T-helper 1 cell treated with Interleukin-12 subunit alpha and Interleukin-12 subunit beta and Interleukin-4 antibody, amounts not matched to agents 30 μg/mL and 1 μg/mL, for 36 hours (primary cell): ENCODE data around the gene NAA40.

Source experiments
- H3K27ac Mint-ChIP-seq: one replicate; pipeline ENCODE4 v1.8.0; 2021; ENCODE audit warnings: mild to moderate bottlenecking, mixed read lengths
- H3K27me3 Mint-ChIP-seq: one replicate; pipeline ENCODE4 v1.8.0; 2021; ENCODE audit warnings: low read depth, mixed read lengths
- H3K36me3 Mint-ChIP-seq: one replicate; pipeline ENCODE4 v1.8.0; 2021; ENCODE audit warnings: low read depth, mixed read lengths
- H3K4me1 Mint-ChIP-seq: one replicate; pipeline ENCODE4 v1.8.0; 2021; ENCODE audit warnings: low read depth, mixed read lengths
- H3K4me3 Mint-ChIP-seq: one replicate; pipeline ENCODE4 v1.8.0; 2021; ENCODE audit warnings: mild to moderate bottlenecking, moderate library complexity, mixed read lengths
- H3K9me3 Mint-ChIP-seq: one replicate; pipeline ENCODE4 v1.8.0; 2021; ENCODE audit warnings: mixed read lengths

NAA40 gene

DNA sequence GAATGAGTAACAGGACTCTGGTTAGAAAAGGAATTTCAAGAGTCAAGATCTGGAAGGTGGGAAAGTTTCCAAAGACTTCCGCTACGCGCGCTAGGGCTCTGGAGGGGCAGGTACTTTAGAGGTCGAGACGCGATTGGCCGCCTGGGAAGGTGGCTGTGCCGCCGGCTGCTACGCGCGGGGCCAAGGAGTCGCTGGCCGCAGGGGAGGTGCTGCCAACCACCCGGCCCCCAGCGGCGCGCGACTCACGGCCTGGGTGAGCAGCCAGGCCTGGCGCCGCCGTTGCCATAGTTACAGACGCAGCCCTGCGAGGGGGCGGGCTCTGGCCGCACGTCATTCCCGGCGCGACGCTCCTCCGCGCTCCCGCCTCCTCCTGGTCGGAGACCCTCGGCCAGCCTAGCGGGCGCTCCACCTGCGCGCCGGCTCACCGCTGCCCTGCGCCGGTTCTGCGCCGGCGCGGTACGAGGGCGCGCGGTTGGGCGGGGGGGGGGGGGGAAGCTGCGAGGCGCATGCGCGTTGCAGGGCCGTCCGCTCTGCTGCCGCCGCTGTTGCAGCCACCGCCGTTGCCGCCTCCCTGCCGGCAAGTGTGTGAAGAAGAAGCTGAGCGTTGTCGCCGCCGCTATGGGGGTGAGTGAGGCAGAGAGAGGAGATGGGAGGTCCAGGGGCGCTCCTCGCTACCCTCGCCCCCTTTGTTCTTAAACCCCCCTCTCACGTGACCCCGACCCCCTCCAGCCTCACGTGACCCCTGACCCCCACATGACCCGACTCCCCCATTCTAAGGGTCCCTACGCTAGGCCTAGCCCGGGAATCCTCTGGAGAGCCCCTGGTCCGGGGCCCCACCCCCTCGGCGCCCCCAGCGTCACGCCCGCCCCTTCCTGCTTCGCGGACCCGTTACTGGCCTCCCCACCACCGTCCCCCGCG, at the start of gene NAA40:
Gene NAA40, plus strand, starts transcription at position 524 of the 918 bp plus-strand sequence. Its CDS starts 95 bp downstream, at position 619.
- peak within 1 kb of the TSS; percentile 81 for H3K27ac Mint-ChIP-seq
- H3K9me3 Mint-ChIP-seq = no peaks in the 10 kb centered on the region
- peaks cover 22% of the 10 kb centered on the region for H3K4me1 Mint-ChIP-seq
- H3K27me3 Mint-ChIP-seq = no peaks in the 10 kb centered on the region
- peak within 1 kb of the TSS; percentile 92 for H3K4me3 Mint-ChIP-seq
- H3K36me3 Mint-ChIP-seq = no peaks in the 10 kb centered on the region

DNA sequence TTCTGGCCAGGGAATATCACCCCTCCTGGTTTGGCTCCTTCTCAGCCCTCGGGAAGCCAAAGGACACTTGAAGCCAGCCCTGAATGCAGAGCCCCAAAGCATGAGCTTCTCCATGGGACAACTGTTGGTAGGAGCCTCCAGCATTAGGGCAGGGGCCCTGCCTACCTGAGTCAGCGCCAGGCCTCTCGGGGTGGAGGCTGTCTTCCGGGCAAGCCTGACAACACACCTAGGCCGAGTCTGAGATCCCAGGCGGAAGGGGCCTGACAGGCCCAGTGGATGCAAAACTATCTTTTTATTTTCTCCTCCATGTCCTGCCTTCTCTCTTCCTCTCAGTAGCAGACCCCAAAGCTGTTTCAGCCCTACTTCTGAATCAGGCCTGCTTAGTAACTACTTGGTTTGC, 49.5 kb upstream of the NAA40 start:
- peak overlapping the region; percentile 96 for H3K4me3 Mint-ChIP-seq
- H3K9me3 Mint-ChIP-seq = no peaks in the 10 kb centered on the region
- H3K36me3 Mint-ChIP-seq = peaks cover 16% of the 10 kb centered on the region
- H3K4me1 Mint-ChIP-seq = peaks cover 69% of the 10 kb centered on the region
- H3K27me3 Mint-ChIP-seq = no peaks in the 10 kb centered on the region
- H3K27ac Mint-ChIP-seq = peak overlapping the region; percentile 93

DNA sequence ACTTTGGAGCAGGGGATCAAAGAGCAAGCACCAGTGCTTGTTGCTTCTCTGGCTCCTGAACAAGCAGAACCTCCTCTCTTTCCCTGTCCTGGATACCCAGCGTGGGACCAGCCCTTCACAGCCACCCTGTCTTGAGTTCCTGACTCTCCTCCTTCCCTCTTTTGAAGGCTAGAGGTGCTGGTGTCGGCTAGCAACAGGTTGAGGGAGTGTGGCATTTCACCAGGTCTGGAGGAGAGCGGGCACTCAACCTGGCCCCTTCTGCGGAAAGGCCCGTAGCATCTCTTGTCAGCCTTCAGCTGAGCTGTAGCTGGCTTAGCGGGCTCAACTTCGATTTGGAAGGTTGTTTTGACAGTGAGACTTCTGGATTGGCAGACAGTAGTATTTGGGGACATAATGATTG, 48.4 kb upstream of the NAA40 start:
- Mint-ChIP-seq H3K9me3 (no peaks in the 10 kb centered on the region), H3K4me1 (peaks cover 63% of the 10 kb centered on the region), H3K27ac (no peak overlapping the region), H3K27me3 (no peaks in the 10 kb centered on the region), H3K36me3 (peaks cover 15% of the 10 kb centered on the region), H3K4me3 (peak overlapping the region; percentile 96)

GRCh38 chr11:63892228-63892627, 46.6 kb upstream of the NAA40 start:
- H3K9me3 Mint-ChIP-seq = no peaks in the 10 kb centered on the region
- H3K27me3 Mint-ChIP-seq = no peaks in the 10 kb centered on the region
- peaks cover 28% of the 10 kb centered on the region for H3K36me3 Mint-ChIP-seq
- no peak overlapping the region for H3K27ac Mint-ChIP-seq
- no peak overlapping the region for H3K4me3 Mint-ChIP-seq
- peaks cover 63% of the 10 kb centered on the region for H3K4me1 Mint-ChIP-seq

DNA sequence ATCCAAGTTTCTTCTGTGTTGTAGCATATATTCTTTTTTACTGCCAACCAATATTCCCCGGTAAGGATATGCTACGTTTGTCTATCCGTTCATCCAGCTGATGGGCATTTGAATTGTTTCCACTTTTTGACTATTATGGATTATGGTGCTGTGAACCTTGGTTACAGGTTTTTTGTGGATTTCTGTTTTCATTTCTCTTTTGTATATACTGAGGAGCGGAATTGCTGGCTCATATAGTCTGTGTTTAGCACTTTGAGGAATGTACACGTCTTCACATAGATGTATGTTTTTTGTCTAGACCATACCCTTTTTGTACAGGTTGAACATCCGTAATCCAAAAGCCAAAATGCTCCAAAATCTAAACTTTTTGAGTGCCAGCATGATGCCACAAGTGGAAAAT, 45.4 kb upstream of the NAA40 start:
- H3K27me3 Mint-ChIP-seq = no peaks in the 10 kb centered on the region
- peaks cover 33% of the 10 kb centered on the region for H3K36me3 Mint-ChIP-seq
- H3K27ac Mint-ChIP-seq = no peak overlapping the region
- peaks cover 53% of the 10 kb centered on the region for H3K4me1 Mint-ChIP-seq
- no peak overlapping the region for H3K4me3 Mint-ChIP-seq
- H3K9me3 Mint-ChIP-seq = no peaks in the 10 kb centered on the region

- Mint-ChIP-seq H3K27ac (peak overlapping the region; percentile 59), H3K36me3 (peaks cover 41% of the 10 kb centered on the region)
These were observed 42.7 kb upstream of the NAA40 start for GRCh38 chr11:63896071-63896470.

GRCh38 chr11:63897459-63898146, 41.2 kb upstream of the NAA40 start:
- H3K4me3 Mint-ChIP-seq = no peak overlapping the region
- no peaks in the 10 kb centered on the region for H3K9me3 Mint-ChIP-seq
- H3K27me3 Mint-ChIP-seq = no peaks in the 10 kb centered on the region
- peaks cover 44% of the 10 kb centered on the region for H3K36me3 Mint-ChIP-seq
- H3K4me1 Mint-ChIP-seq = peaks cover 13% of the 10 kb centered on the region
- H3K27ac Mint-ChIP-seq = no peak overlapping the region

More at GRCh38 chr11:63896071-63896470, 42.7 kb upstream of the NAA40 start:
- Mint-ChIP-seq H3K4me3 (no peak overlapping the region), H3K27me3 (no peaks in the 10 kb centered on the region), H3K9me3 (no peaks in the 10 kb centered on the region), H3K4me1 (peaks cover 26% of the 10 kb centered on the region)

DNA sequence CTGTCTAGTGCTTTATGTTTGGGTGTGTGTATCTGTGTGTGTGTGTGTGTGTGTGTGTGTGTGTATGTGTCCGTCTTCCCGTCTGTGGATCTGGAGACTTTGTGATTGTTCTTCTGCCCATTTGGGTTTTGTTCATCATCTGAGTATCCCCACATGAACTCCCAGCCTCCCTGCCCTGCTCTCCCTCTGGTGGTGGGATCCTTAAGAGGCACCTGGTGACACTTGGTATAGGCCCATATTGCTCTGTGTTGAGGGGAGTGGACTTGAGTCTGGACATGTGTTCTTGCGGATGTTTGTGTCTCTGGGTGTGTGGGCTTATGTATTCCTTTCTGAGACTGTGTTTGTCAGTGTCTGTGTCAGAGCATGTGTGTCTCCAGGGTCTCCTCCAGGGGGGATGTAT, 37.1 kb upstream of the NAA40 start:
- Mint-ChIP-seq H3K4me3 (no peak overlapping the region), H3K4me1 (peaks cover 8% of the 10 kb centered on the region), H3K27me3 (no peaks in the 10 kb centered on the region), H3K27ac (no peak overlapping the region), H3K9me3 (no peaks in the 10 kb centered on the region), H3K36me3 (peaks cover 57% of the 10 kb centered on the region)

GRCh38 chr11:63903884-63904283, 34.9 kb upstream of the NAA40 start:
- H3K36me3 Mint-ChIP-seq = peaks cover 48% of the 10 kb centered on the region
- no peaks in the 10 kb centered on the region for H3K27me3 Mint-ChIP-seq
- no peak overlapping the region for H3K27ac Mint-ChIP-seq
- H3K4me1 Mint-ChIP-seq = peaks cover 6% of the 10 kb centered on the region
- H3K9me3 Mint-ChIP-seq = no peaks in the 10 kb centered on the region
- H3K4me3 Mint-ChIP-seq = no peak overlapping the region

DNA sequence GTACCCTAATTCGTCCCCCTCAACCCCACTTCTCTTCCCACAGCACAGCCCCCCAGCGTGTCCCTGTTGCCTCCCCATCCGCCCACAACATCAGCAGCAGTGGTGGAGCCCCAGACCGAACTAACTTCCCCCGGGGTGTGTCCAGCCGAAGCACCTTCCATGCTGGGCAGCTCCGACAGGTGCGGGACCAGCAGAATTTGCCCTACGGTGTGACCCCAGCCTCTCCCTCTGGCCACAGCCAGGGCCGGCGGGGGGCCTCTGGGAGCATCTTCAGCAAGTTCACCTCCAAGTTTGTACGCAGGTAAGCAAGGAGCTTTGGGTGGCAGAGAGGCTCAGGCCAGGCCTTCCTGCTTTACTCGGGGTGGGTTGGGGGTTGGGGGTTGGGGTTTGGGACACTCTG, 34.1 kb upstream of the NAA40 start:
- no peaks in the 10 kb centered on the region for H3K9me3 Mint-ChIP-seq
- peaks cover 6% of the 10 kb centered on the region for H3K4me1 Mint-ChIP-seq
- no peak overlapping the region for H3K4me3 Mint-ChIP-seq
- H3K27ac Mint-ChIP-seq = no peak overlapping the region
- H3K27me3 Mint-ChIP-seq = no peaks in the 10 kb centered on the region
- H3K36me3 Mint-ChIP-seq = peaks cover 42% of the 10 kb centered on the region

- H3K4me1 Mint-ChIP-seq = peaks cover 6% of the 10 kb centered on the region
- H3K4me3 Mint-ChIP-seq = no peak overlapping the region
- H3K9me3 Mint-ChIP-seq = no peaks in the 10 kb centered on the region
- H3K27ac Mint-ChIP-seq = no peak overlapping the region
- peaks cover 42% of the 10 kb centered on the region for H3K36me3 Mint-ChIP-seq
- no peaks in the 10 kb centered on the region for H3K27me3 Mint-ChIP-seq
These were observed 33.6 kb upstream of the NAA40 start for GRCh38 chr11:63905179-63905578.

- no peak overlapping the region for H3K27ac Mint-ChIP-seq
- no peaks in the 10 kb centered on the region for H3K9me3 Mint-ChIP-seq
- H3K27me3 Mint-ChIP-seq = no peaks in the 10 kb centered on the region
- H3K4me3 Mint-ChIP-seq = no peak overlapping the region
- H3K4me1 Mint-ChIP-seq = peaks cover 6% of the 10 kb centered on the region
- H3K36me3 Mint-ChIP-seq = peaks cover 39% of the 10 kb centered on the region
These were observed 32.7 kb upstream of the NAA40 start for GRCh38 chr11:63906087-63906486.

DNA sequence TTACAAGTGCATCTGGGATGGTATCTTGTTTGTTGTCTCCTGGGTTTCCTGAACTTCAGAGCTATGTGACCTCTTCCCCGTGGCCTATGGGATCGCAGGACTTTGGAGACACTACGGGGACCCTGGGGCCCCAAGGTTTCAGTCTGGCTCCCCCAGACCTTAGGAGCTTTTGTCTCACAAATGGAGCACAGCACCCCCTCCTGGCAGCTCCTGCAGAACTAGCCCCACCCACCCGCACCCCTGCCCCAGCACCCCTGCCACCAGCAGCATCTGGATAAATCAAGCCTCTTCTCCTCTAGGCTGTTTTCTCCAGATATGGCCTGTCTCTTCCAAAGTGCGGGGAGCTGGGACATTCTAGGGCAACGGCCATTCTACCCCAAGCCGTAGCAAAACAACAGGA, 32.2 kb upstream of the NAA40 start:
- Mint-ChIP-seq H3K36me3 (peaks cover 36% of the 10 kb centered on the region), H3K9me3 (no peaks in the 10 kb centered on the region), H3K4me1 (peaks cover 6% of the 10 kb centered on the region), H3K4me3 (no peak overlapping the region), H3K27me3 (no peaks in the 10 kb centered on the region), H3K27ac (peak overlapping the region; percentile 9)

DNA sequence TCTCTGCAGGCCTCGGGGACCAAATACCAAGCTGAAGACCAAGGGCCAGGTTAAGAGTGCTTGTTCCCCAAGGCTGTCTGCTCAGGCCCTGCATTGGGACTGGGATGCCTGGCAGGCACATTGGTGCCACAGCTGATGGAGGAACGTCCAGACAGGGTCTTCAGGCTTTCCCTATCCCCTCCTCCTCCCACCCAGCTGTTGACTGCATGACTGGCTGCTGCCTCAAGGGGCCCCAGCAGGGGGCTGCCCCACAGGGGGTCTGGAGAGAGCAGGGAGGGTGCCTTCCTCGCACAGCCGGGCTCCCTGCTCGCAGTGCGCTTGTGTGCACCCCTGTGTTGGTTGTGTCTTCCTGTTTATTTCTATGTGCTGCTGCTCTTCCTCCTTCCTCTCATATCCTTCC, 31.7 kb upstream of the NAA40 start:
- Mint-ChIP-seq H3K4me3 (no peak overlapping the region), H3K27ac (no peak overlapping the region), H3K27me3 (no peaks in the 10 kb centered on the region), H3K4me1 (peaks cover 5% of the 10 kb centered on the region), H3K9me3 (no peaks in the 10 kb centered on the region), H3K36me3 (peaks cover 32% of the 10 kb centered on the region)
